AG09309 (cell line): Measurements from ENCODE around the gene GREB1L.
"Not testable (repeated sequence)": the region's sequence is repeated elsewhere in the genome, so short reads cannot be mapped to it uniquely, and the experiment has no call there.

Experiments used
- DNase-seq: peaks from one replicate; pipeline ENCODE4 v3.0.0-alpha.2; 2010; ENCODE audit warnings: low read depth
- H3K4me3 ChIP-seq: 2 replicates; pipeline ENCODE4 v1.5.1; 2011; ENCODE audit warnings: mild to moderate bottlenecking, low read depth, low read length, moderate library complexity; ENCODE audit not compliant: control insufficient read depth
- CTCF ChIP-seq: IDR thresholded peaks from 2 replicates; pipeline ENCODE4 v1.5.1; 2011; ENCODE audit warnings: mild to moderate bottlenecking, low read depth, low read length, inconsistent platforms; ENCODE audit not compliant: insufficient read depth, control insufficient read depth; ENCODE audit errors: missing control alignments

The GREB1L gene

GRCh38 chr18:21270453-21270852 is 28.4 kb downstream of the GREB1L start:
- no peak for DNase-seq
- TF ChIP-seq CTCF, result no peak
- no peak overlapping the region for H3K4me3 ChIP-seq

- H3K4me3 ChIP-seq, result no peak overlapping the region
- TF ChIP-seq CTCF, result no peak
- no peak for DNase-seq
Measured at GRCh38 chr18:21272016-21272579, 30.1 kb downstream of the GREB1L start.

GRCh38 chr18:21273568-21273967 is 31.5 kb downstream of the GREB1L start:
- DNase-seq, result no peak
- TF ChIP-seq CTCF, result no peak
- no peak overlapping the region for H3K4me3 ChIP-seq

GRCh38 chr18:21275645-21276044 is 33.6 kb downstream of the GREB1L start:
- no peak for TF ChIP-seq CTCF
- DNase-seq, result no peak
- no peak overlapping the region for H3K4me3 ChIP-seq

- H3K4me3 ChIP-seq, result no peak overlapping the region
- DNase-seq, result no peak
- TF ChIP-seq CTCF, result no peak
Measured at GRCh38 chr18:21277578-21277977, 35.5 kb downstream of the GREB1L start.

- DNase-seq, H3K4me3 ChIP-seq: not testable (repeated sequence)
Measured at GRCh38 chr18:21278218-21278617, 36.2 kb downstream of the GREB1L start.

- DNase-seq, result no peak
- no peak for TF ChIP-seq CTCF
- H3K4me3 ChIP-seq, result no peak overlapping the region
Measured at GRCh38 chr18:21281603-21282002, 39.6 kb downstream of the GREB1L start.
